ENCODE data around the gene MMP15.
"Not testable (repeated sequence)": the region's sequence is repeated elsewhere in the genome, so short reads cannot be mapped to it uniquely, and the experiment has no call there.

The MMP15 gene

DNA sequence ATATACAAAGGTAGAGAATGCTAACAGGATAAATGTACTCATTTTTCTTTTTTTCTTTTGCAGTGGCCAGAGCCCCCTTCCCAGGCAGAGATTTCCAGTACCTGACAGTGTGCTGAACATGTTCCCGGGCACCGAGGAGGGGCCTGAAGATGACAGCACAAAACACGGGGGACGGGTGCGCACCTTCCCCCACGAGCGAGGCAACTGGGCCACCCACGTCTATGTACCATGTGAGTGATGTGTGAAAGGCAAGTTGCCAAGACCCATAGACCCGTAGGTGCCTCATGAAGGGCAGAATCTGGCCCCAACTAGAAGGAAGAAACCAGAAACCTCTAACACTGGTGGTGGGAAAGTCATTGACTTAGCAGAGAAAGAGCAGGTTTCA is 23.1 kb upstream of the MMP15 start:
- no peak overlapping the region for H3K27ac ChIP-seq (ENCODE audit: poor library complexity, severe bottlenecking)
- peaks cover 24% of the 10 kb centered on the region for H3K4me1 ChIP-seq (ENCODE audit: insufficient read depth, poor library complexity, severe bottlenecking)
- H3K9me3 ChIP-seq (ENCODE audit: severe bottlenecking): no peaks in the 10 kb centered on the region
- H3K27me3 ChIP-seq (ENCODE audit: insufficient read depth, poor library complexity, severe bottlenecking): no peaks in the 10 kb centered on the region
- H3K36me3 ChIP-seq (ENCODE audit: low read depth): peaks cover 42% of the 10 kb centered on the region
- TF ChIP-seq CTCF (IDR thresholded peaks at IDR 0.05; ENCODE audit: poor library complexity, severe bottlenecking): no peak
- ATAC-seq (ENCODE audit: low read depth) (no peak), DNase-seq (ENCODE audit: low spot score) (no peak)
- H3K4me3 ChIP-seq (ENCODE audit: severe bottlenecking): no peak overlapping the region

- Histone ChIP-seq H3K27ac (ENCODE audit: poor library complexity, severe bottlenecking) (no peak overlapping the region), H3K4me1 (ENCODE audit: insufficient read depth, poor library complexity, severe bottlenecking) (peaks cover 24% of the 10 kb centered on the region), H3K9me3 (ENCODE audit: severe bottlenecking) (no peaks in the 10 kb centered on the region), H3K36me3 (ENCODE audit: low read depth) (peaks cover 46% of the 10 kb centered on the region), H3K27me3 (ENCODE audit: insufficient read depth, poor library complexity, severe bottlenecking) (no peaks in the 10 kb centered on the region), H3K4me3 (ENCODE audit: severe bottlenecking) (no peak overlapping the region)
- DNase-seq (ENCODE audit: low spot score) (no peak), ATAC-seq (ENCODE audit: low read depth) (no peak)
- TF ChIP-seq CTCF (IDR thresholded peaks at IDR 0.05; ENCODE audit: poor library complexity, severe bottlenecking): no peak
These were observed 22.6 kb upstream of the MMP15 start for GRCh38 chr16:58002936-58003335.

DNA sequence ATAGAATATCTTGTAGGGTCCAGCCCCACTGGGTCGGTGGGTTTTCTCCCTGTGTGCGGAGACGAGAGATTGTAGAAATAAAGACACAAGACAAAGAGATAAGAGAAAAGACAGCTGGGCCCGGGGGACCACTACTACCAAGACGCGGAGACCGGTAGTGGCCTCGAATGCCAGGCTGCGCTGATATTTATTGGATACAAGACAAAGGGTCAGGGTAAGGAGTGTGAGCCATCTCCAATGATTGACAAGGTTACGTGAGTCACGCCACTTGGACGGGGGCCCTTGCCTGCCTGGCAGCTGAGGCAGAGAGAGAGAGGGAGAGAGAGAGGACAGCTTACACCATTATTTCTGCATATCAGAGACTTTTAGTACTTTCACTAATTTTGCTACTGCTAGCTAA is 20.8 kb upstream of the MMP15 start:
- DNase-seq (ENCODE audit: low spot score); H3K27me3 ChIP-seq (ENCODE audit: insufficient read depth, poor library complexity, severe bottlenecking); H3K9me3 ChIP-seq (ENCODE audit: severe bottlenecking); H3K27ac ChIP-seq (ENCODE audit: poor library complexity, severe bottlenecking); H3K4me1 ChIP-seq (ENCODE audit: insufficient read depth, poor library complexity, severe bottlenecking); ATAC-seq (ENCODE audit: low read depth); H3K4me3 ChIP-seq (ENCODE audit: severe bottlenecking): not testable (repeated sequence)
- H3K36me3 ChIP-seq (ENCODE audit: low read depth): peaks cover 53% of the 10 kb centered on the region

DNA sequence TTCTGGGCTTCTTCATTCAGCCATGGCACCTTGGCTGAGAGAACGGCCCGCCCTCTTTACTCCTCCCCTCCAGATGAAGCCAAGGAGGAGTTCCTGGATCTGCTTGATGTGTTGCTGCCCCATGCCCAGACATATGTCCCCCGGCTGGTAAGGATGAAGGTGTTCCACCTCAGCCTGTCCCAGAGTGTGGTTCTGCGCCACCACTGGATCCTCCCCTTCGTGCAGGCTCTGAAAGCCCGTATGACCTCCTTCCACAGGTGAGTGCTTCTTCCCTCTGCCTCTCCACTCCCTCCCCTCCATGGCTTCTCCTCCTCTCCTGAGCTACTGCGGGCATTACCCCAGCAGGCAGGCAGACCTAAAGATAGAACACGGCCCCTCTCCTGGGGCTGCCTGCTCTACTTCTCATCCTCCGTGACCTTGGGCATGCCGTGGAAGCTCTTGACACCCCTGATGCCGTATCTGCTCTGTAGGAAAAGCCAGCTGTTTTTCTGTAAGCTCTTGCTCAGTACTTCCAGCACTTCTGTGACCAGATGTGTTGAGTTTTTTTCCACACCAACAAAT is 15.6 kb upstream of the MMP15 start:
- Histone ChIP-seq H3K9me3 (ENCODE audit: severe bottlenecking) (no peaks in the 10 kb centered on the region), H3K27me3 (ENCODE audit: insufficient read depth, poor library complexity, severe bottlenecking) (no peaks in the 10 kb centered on the region), H3K4me3 (ENCODE audit: severe bottlenecking) (no peak overlapping the region), H3K27ac (ENCODE audit: poor library complexity, severe bottlenecking) (no peak overlapping the region), H3K36me3 (ENCODE audit: low read depth) (peaks cover 71% of the 10 kb centered on the region), H3K4me1 (ENCODE audit: insufficient read depth, poor library complexity, severe bottlenecking) (peaks cover 2% of the 10 kb centered on the region)
- DNase-seq (ENCODE audit: low spot score) (no peak), ATAC-seq (ENCODE audit: low read depth) (no peak)
- no peak for TF ChIP-seq CTCF (IDR thresholded peaks at IDR 0.05; ENCODE audit: poor library complexity, severe bottlenecking)

DNA sequence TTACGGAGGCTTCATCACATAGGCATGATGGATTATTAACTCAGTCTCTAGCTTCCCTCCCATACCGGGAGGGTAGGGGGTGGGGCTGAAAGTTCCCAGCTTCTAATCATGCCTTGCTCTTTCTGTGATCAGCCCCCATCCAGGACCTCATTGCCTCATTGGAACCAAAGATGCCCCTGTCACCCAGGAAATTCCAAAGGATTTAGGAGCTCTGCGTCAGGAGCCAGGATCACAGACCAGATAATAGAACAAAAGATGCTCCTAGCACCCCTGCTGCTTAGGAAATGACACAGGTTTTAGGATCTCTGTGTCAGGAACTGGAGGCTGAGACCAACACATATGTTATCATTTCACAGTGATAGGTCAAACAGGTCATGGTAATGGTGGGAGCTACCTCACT is 14.7 kb upstream of the MMP15 start:
- Histone ChIP-seq H3K36me3 (ENCODE audit: low read depth) (peaks cover 62% of the 10 kb centered on the region), H3K27ac (ENCODE audit: poor library complexity, severe bottlenecking) (no peak overlapping the region)

More for the DNA sequence above, 14.7 kb upstream of the MMP15 start:
- TF ChIP-seq CTCF (IDR thresholded peaks at IDR 0.05; ENCODE audit: poor library complexity, severe bottlenecking): no peak
- H3K4me1 ChIP-seq (ENCODE audit: insufficient read depth, poor library complexity, severe bottlenecking): no peaks in the 10 kb centered on the region
- no peak for ATAC-seq (ENCODE audit: low read depth)
- H3K4me3 ChIP-seq (ENCODE audit: severe bottlenecking): no peak overlapping the region
- no peak for DNase-seq (ENCODE audit: low spot score)
- no peaks in the 10 kb centered on the region for H3K27me3 ChIP-seq (ENCODE audit: insufficient read depth, poor library complexity, severe bottlenecking)
- no peaks in the 10 kb centered on the region for H3K9me3 ChIP-seq (ENCODE audit: severe bottlenecking)

All from RWPE2 (cell line).